ENCODE data around the gene CHST1.

The CHST1 gene

DNA sequence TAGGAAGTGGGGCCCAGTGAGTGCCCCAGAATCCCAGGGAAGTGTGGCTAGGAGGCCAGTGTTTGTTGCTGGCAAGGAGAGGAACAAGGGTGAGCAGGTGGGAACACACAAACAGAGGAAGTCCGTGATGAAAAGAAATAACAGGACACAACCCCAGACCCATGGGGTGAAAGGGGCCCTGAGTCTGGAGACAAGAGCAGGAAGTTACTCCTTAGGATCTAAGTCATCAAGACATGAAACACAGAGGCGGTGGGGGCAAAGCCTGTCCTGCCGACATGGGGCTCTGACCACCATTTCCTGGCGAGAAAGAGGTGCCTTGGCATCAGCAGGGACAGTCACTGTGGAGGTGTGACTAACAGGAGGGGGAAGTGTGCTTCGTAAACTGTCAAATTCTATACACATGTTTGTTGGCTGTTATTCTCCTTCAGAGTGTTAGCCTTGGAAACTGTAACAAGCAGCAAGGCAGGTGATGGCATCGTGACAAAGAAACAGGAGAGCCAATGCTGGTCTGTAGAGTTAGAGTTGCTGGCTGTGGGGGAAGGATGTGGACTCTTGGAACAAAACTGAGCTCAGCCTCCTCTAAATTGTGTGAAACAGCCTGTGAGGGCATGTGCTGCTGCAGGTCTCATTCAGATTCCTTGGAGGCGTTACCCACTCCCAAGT is 21.7 kb downstream of the CHST1 start:
- DNase-seq = peak; percentile 44

DNA sequence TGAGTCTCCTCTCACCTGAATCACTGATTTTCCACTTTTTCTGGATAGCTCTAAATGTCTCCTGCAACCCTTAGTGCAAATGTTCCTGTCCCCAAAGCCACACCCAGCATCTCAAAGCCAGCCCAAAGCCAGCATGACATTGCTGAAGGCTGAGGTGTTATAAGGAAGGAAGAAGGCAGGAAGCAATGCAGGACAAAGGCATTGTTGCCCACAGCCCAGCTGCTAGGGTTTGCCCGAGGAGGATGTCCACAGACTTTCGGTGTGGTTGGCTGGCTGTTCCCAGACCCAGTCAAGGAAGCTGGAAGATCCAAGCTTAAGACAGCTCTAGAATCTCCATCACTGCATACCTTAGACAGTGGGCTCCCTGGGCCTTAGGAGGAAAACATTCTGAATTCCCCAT is 23.5 kb downstream of the CHST1 start:
- no peak for DNase-seq

DNA sequence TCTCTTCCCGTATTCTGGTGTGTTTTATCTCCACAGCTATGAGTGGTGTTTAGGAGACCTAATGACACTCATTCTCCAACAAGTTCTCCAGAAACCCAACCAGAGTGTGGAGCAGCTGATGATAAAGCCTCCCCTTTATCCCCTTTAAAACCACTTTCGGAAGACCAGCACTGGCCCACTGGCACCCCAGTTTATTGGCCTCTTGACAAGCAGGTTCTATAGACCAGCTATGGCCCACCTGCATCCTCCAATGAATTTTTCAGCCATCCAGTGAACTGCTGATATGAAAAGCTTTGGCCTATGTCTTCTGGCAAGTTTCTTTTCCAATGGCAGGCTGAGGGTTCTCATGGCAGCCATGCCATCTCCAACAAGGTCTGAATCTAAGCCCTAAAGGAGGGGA is 27.4 kb downstream of the CHST1 start:
- no peak for DNase-seq

DNA sequence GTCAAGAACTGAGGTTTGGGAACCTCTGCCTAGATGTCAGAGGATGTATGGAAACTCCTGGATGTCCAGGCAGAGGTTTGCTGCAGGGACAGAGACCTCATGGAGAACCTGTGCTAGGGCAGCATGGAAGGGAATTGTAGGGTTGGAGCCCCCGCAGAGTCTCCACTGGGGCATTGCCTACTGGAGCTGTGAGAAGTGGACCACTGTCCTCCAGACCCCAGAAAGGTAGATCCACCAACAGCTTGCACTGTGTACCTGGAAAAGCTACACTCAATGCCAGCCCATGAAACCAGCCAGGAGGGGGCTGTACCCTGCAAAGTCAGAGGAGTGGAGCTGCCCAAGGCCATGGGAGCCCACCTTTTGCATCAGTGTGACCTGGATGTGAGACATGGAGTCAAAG is 29.5 kb downstream of the CHST1 start:
- DNase-seq = no peak

GRCh38 chr11:45625611-45626010 is 39.8 kb downstream of the CHST1 start:
- DNase-seq = no peak

DNA sequence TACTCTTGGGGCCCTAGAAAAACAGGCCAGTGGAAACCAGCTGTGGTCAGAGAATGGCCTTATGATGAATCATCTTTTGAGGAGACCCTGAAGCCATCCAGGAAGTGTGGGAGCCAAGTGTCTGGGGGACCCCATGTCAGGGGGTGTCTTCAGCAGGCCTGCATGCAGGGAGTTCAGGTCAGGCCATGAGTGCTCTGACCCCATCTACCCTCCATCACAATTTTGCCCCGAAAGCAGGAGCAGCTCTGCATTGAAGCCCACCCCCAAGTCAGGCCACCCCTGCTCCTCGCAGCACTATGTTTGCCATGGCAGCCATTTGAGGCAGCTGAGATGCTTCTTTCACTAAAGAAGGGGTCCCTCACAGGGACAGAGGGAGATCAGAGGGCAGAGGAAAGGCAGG is 41.3 kb downstream of the CHST1 start:
- DNase-seq = no peak

DNA sequence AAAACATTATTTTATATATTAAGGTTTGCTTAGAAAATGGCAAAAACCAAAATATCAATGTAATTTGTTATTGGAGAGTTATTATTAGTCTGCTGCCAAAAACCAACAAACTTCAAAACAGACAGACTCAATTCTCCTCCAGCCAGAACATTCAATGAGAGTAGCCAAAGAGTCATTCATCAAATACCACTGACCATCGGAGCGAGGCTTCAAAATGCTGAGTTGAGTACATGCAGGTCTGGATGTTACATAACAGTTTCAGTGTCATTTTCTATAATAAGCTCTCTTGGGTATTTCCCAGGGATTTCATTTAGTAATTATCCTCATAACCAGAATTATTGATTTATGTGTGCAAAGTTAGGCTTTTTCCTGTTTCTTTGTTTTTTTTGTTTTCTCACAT is 42.6 kb downstream of the CHST1 start:
- no peak for DNase-seq

DNA sequence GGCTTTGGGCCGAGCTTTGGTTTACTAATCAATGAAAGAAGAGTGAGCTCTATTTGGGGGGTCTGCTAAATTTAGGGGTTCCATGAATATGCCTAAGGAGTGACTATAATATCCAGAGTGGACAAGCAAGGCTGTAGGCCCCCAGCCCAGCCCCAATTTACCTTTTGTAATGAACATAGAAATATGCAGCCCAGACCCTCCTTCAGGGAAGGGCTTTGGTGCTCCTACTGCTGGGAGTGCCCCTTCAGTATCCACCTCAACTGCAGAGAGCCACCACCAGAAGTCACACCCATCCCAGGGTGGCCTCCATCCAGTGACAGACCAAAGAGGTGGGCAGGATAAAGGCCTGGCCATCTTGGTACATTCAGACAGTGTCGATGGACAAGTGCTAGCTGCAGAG is 43.1 kb downstream of the CHST1 start:
- no peak for DNase-seq

DNA sequence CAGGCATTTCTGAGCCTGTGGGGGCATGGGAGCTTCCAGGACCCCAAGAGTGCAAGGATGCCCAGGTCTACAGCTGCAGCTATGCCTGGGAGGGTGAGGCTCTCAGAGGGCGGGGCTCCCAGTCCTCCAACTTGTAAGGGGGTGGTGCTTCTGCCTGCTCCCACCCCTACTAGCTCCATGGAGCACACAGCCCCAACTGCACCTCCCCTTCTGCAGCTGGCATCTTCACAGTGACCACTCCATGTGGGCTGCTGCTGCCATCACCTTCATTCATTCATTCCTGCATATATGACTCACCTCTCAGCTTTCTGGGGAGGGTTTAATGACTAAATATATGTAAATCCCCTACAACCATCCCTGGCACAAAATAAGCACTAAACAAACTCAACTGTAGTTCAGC is 43.8 kb downstream of the CHST1 start:
- no peak for DNase-seq

- no peak for DNase-seq
Measured at GRCh38 chr11:45620243-45620642, 45.2 kb downstream of the CHST1 start.

GRCh38 chr11:45618897-45619296 is 46.5 kb downstream of the CHST1 start:
- no peak for DNase-seq

GRCh38 chr11:45617871-45618601 is 47.4 kb downstream of the CHST1 start:
- no peak for DNase-seq

DNA sequence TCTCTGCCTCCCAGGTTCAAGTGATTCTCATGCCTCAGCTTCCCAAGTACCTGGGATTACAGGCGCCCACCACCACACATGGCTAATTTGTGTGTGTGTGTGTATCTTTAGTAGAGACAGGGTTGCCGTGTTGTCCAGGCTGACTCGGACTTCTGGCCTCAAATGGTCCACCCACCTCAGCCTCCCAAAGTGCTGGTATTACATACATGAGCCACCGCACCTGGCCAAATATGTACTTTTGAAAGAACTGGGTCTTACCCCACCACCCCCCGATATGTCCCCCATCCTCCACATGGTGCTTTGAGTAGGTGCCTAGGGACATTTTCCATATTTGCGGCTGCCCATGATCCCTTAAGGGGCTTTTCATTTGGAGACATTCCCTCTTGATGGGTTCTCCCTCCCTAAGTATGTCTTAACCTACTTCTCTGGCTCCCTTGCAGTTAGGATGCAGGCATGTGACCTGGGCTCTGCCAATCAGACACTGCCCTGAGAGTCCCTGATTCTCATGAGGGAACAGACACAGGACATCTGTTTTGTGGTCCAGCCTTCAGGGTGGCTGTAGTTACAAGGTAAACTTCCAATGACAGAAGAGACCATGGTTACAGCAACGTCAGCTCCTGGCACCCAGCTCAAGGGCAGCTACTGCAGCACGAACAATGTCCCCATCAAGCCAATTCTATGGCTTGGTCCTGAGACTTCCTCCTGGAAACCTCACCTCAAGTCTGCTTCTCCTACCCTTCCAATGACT is 48.4 kb downstream of the CHST1 start:
- DNase-seq = no peak

- DNase-seq = no peak
Measured at GRCh38 chr11:45615182-45615792, 50.1 kb downstream of the CHST1 start.

- no peak for DNase-seq
Measured at GRCh38 chr11:45614196-45614828, 51.1 kb downstream of the CHST1 start.

- DNase-seq = no peak
Measured at GRCh38 chr11:45610627-45611026, 54.8 kb downstream of the CHST1 start.

GRCh38 chr11:45609902-45610301 is 55.5 kb downstream of the CHST1 start:
- no peak for DNase-seq

- DNase-seq = no peak
Measured at GRCh38 chr11:45609337-45609736, 56.1 kb downstream of the CHST1 start.

DNA sequence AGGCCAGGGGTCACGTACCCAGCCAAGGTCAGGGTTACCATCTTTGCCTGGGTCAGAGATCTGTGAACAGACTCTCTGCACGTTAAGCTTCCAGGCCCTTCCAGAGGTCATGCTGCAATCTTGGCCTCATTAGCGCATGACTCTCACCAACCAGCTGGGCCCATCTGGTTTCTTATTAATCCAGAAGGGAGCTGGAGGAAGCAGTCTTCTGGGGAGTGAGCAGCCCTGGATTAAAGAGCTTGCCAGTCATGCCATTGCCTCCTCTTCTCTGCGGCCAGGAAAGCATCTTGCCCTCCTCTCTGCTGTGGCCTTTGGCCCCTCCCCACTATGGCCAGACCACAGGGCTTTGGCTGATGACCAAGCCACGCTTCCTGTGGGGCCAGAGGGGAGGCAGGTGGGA is 57.4 kb downstream of the CHST1 start:
- no peak for DNase-seq

GRCh38 chr11:45606514-45607281 is 58.7 kb downstream of the CHST1 start:
- DNase-seq = no peak

DNA sequence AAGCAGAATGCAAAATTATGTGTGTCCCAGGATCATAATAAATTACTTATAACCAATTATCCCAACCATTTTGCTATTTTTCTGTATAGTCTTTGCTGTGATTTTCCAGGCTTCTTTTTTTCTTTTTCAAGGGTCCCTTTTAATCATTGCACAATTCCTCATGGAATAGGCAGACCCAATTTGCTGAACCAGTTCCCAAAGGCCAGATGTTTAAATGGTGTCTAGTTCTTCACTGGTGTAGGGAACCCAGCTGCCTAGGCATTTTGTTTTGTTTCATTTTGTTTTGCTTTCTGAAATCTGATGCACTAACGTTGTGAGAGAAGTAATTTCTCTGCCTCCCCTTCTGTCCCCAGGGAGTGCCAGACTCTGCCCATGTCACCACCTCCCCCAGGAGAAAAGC is 60.4 kb downstream of the CHST1 start:
- DNase-seq = no peak

- no peak for DNase-seq
Measured at GRCh38 chr11:45603946-45604682, 61.3 kb downstream of the CHST1 start.
